Liver (tissue), 3 donors: ENCODE measurements around the gene CHMP5.

ENCODE experiments used
- FOXA1 ChIP-seq: IDR thresholded peaks from 2 replicates; pipeline ENCODE4 v1.6.1; 2016; ENCODE audit warnings: antibody characterized with exemption
- RAD21 ChIP-seq, 2 donors: IDR thresholded peaks; 2 replicates each; pipeline ENCODE4 v1.6.1; 2016; ENCODE audit warnings: antibody characterized with exemption in 2 of 2, mild to moderate bottlenecking in 2 of 2
- YY1 ChIP-seq: IDR thresholded peaks from 2 replicates; pipeline ENCODE4 v1.6.1; 2016; ENCODE audit warnings: antibody characterized with exemption, mild to moderate bottlenecking
- TF ChIP-seq, protein P1 (sequence below): fragments of 150-350 bp; IDR thresholded peaks from 2 replicates; pipeline ENCODE4 v1.5.1; 2017; ENCODE audit warnings: improper control_type of control experiment, low read depth, low read length; ENCODE audit not compliant: missing input control
- donor health status: healthy.
- donor health status: healthy.

DNA sequence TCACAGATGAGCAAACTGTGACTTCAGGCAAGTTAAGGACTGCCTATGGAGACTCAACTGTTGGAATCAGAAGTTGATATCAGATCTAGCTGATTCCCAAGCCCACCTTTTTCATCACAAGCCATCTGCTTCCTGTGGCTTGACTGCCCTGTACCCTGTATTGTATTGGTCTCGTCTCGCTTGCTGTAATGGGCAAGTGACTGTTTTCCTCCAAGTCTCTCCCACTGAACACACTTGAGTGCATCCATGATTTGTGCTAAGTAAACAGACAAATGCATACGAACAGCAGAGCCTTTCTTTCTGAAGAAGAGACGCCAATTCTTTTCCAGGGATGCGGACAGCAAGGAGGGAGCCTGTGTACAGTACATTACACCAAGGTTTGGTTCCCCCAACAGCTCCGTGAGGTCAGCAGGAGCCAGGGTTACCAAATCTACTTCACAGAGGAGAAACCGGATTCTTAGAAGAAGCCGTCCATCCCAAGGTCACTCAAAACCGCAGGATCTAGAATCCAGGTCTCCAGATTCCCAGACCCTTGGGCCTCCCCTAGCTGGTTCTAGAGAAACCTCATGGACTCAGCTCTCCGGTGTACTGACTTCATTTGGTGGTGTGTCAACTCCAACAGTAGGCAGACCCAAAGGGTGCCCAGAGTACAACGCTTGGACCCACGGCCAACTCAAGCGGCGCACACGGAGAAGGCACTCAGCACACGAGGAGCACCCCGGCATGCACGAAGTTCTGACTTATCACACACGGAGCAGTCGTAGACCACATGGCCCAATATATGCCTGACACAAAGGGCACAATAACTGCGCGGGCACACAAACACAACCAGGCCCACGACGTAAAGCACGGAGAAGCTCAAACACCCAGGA is 1.5 kb upstream of the CHMP5 start:
- TF ChIP-seq, protein P1, sequence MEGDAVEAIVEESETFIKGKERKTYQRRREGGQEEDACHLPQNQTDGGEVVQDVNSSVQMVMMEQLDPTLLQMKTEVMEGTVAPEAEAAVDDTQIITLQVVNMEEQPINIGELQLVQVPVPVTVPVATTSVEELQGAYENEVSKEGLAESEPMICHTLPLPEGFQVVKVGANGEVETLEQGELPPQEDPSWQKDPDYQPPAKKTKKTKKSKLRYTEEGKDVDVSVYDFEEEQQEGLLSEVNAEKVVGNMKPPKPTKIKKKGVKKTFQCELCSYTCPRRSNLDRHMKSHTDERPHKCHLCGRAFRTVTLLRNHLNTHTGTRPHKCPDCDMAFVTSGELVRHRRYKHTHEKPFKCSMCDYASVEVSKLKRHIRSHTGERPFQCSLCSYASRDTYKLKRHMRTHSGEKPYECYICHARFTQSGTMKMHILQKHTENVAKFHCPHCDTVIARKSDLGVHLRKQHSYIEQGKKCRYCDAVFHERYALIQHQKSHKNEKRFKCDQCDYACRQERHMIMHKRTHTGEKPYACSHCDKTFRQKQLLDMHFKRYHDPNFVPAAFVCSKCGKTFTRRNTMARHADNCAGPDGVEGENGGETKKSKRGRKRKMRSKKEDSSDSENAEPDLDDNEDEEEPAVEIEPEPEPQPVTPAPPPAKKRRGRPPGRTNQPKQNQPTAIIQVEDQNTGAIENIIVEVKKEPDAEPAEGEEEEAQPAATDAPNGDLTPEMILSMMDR: no peak
- TF ChIP-seq YY1: no peak
- no peak for TF ChIP-seq RAD21 (IDR thresholded peaks at IDR 0.05)
- no peak for TF ChIP-seq FOXA1
